HCT116 (cell line): ENCODE data around the gene THAP5.

Experiments used
- EGR1 ChIP-seq: IDR thresholded peaks from 2 replicates; pipeline ENCODE4 v1.6.1; 2012; ENCODE audit warnings: low read depth
- EZH2 ChIP-seq: fragments of 200-600 bp; sonication (generic); IDR thresholded peaks from 2 replicates; pipeline ENCODE4 v1.6.1; 2017; ENCODE audit warnings: antibody characterized with exemption, mixed run types
- POLR2A ChIP-seq: IDR thresholded peaks from 2 replicates; pipeline ENCODE4 v1.7.0; 2011; ENCODE audit warnings: borderline replicate concordance; ENCODE audit not compliant: insufficient read depth, insufficient read length; ENCODE audit errors: extremely low read depth
- POLR2AphosphoS5 ChIP-seq: IDR thresholded peaks from 2 replicates; pipeline ENCODE4 v1.6.1; 2011; ENCODE audit warnings: mild to moderate bottlenecking, low read depth, low read length, moderate library complexity
- RAD21 ChIP-seq: IDR thresholded peaks from 2 replicates; pipeline ENCODE4 v1.6.1; 2012; ENCODE audit warnings: low read depth, mild to moderate bottlenecking
- SRF ChIP-seq: IDR thresholded peaks from 2 replicates; pipeline ENCODE4 v1.6.1; 2012; ENCODE audit warnings: low read depth
- ZNF274 ChIP-seq: fragments of 200-500 bp; sonication (Bioruptor generic); IDR thresholded peaks from 2 replicates; pipeline ENCODE4 v1.6.1; 2014; ENCODE audit warnings: mild to moderate bottlenecking, low read depth, low read length, inconsistent platforms
- TF ChIP-seq, protein P1 (sequence below), 3 experiments: fragments of 200-600 bp in 1 of 3; sonication (generic) in 1 of 3; IDR thresholded peaks in 2 of 3; conservative IDR thresholded peaks in 1 of 3; 2 replicates each; pipeline ENCODE4 v1.5.1; 2012 to 2017; ENCODE audit warnings: low read depth in 2 of 3, low read length in 2 of 3, antibody characterized with exemption in 1 of 3, borderline replicate concordance in 1 of 3, control low read depth in 1 of 3, mild to moderate bottlenecking in 1 of 3, mixed read lengths in 1 of 3, mixed run types in 1 of 3, moderate library complexity in 1 of 3; ENCODE audit not compliant: insufficient read depth in 1 of 3

DNA sequence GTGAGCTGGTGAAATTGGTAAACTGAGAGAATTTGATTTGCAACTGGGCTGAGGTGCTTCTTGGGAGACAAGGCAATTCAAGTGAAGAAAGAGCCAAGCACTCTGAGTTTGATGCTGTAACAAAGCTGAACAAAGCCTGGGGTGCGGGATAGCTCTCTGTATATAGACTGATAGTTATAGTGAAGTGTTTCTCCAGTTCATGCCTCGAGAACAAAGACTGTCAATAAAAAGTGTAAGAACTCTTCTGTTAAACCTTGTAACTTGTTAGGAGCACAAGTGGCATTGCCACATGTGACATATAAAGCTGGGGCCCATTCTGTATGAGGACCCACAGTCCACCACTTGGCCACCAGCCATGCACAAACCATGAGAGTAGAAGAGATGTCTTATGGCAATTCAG, 32.3 kb downstream of the THAP5 start:
- TF ChIP-seq, protein P1, sequence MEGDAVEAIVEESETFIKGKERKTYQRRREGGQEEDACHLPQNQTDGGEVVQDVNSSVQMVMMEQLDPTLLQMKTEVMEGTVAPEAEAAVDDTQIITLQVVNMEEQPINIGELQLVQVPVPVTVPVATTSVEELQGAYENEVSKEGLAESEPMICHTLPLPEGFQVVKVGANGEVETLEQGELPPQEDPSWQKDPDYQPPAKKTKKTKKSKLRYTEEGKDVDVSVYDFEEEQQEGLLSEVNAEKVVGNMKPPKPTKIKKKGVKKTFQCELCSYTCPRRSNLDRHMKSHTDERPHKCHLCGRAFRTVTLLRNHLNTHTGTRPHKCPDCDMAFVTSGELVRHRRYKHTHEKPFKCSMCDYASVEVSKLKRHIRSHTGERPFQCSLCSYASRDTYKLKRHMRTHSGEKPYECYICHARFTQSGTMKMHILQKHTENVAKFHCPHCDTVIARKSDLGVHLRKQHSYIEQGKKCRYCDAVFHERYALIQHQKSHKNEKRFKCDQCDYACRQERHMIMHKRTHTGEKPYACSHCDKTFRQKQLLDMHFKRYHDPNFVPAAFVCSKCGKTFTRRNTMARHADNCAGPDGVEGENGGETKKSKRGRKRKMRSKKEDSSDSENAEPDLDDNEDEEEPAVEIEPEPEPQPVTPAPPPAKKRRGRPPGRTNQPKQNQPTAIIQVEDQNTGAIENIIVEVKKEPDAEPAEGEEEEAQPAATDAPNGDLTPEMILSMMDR (IDR thresholded peaks at IDR 0.05 in 2 of 3, conservative IDR thresholded peaks at IDR 0.05 in 1 of 3; ENCODE audit: borderline replicate concordance in 1 of 3, insufficient read depth in 1 of 3, low read depth in 2 of 3, low read length in 2 of 3): no peak
- TF ChIP-seq POLR2A (no peak), ZNF274 (no peak), EZH2 (no peak), POLR2AphosphoS5 (no peak), SRF (no peak), RAD21 (no peak), EGR1 (no peak)
